ENCODE results near the gene MYO10. TPM values are rescaled to one million over a fixed set of nuclear protein-coding genes. Genes with fewer than 3 reads are reported as not detected.

MYO10 gene
- total RNA-seq, 1 experiment from 2014 or later = 71.9 TPM

GRCh38 chr5:16691731-16692130, 244.4 kb downstream of the MYO10 start:
- Histone ChIP-seq H3K36me3 (ENCODE audit: control insufficient read depth, insufficient read depth, low read length) (peaks cover 6% of the 10 kb centered on the region; the same call in 1 of the 2 replicates), H3K27ac (ENCODE audit: low read length) (no peak overlapping the region), H3K9me3 (ENCODE audit: control insufficient read depth, insufficient read depth, low read depth, low read length) (no peaks in the 10 kb centered on the region), H3K4me3 (ENCODE audit: low read depth in 2 of 2, low read length in 2 of 2) (no peak overlapping the region), H3K4me1 (ENCODE audit: control insufficient read depth, insufficient read depth, low read length) (no peaks in the 10 kb centered on the region), H3K27me3 (ENCODE audit: control insufficient read depth, insufficient read depth, low read length) (no peaks in the 10 kb centered on the region)
- no peak for TF ChIP-seq POLR2AphosphoS5 (IDR thresholded peaks at IDR 0.05; ENCODE audit: low read depth, low read length)
- no peak for TF ChIP-seq SIN3A (IDR thresholded peaks at IDR 0.05; ENCODE audit: borderline replicate concordance, insufficient read depth, low read depth, low read length)
- no peak for TF ChIP-seq REST (IDR thresholded peaks at IDR 0.05; ENCODE audit: insufficient read depth in 1 of 2, low read depth in 2 of 2, low read length in 1 of 2)
- TF ChIP-seq TCF7L2 (IDR thresholded peaks at IDR 0.05; ENCODE audit: low read depth, low read length) = no peak
- no peak for TF ChIP-seq CTCF (IDR thresholded peaks at IDR 0.05)
- ChIA-PET POLR2A (no interaction called here), CTCF (interaction anchor here (1.2 kb wide), 1 partner anchor 12 kb away, joined by 3 read pairs; no protein-coding TSS in a partner anchor)
- DNase-seq (ENCODE audit: low read depth, low spot score) (no peak), ATAC-seq (no peak)
- intact Hi-C loops (cut with micrococcal nuclease; ENCODE audit: unreplicated experiment) (loop anchor here (10.0 kb wide), 1 partner anchor 503 kb away; no protein-coding TSS in a partner anchor), in situ Hi-C loops (cut with HindIII; ENCODE audit: low pct_unique_long_range_greater_than_20kb, low sequenced_read_pairs) (no loop called here)
- BruUV-seq (replicated peaks) = no TSS peak

GRCh38 chr5:16690243-16690852, 245.7 kb downstream of the MYO10 start:
- Histone ChIP-seq H3K27ac (ENCODE audit: low read length) (no peak overlapping the region), H3K4me1 (ENCODE audit: control insufficient read depth, insufficient read depth, low read length) (no peaks in the 10 kb centered on the region), H3K4me3 (ENCODE audit: low read depth in 2 of 2, low read length in 2 of 2) (no peak overlapping the region), H3K27me3 (ENCODE audit: control insufficient read depth, insufficient read depth, low read length) (no peaks in the 10 kb centered on the region), H3K36me3 (ENCODE audit: control insufficient read depth, insufficient read depth, low read length) (peaks cover 6% of the 10 kb centered on the region; the same call in 1 of the 2 replicates), H3K9me3 (ENCODE audit: control insufficient read depth, insufficient read depth, low read depth, low read length) (no peaks in the 10 kb centered on the region)
- intact Hi-C loops (cut with micrococcal nuclease; ENCODE audit: unreplicated experiment) (loop anchor here (10.0 kb wide), 1 partner anchor 504 kb away; no protein-coding TSS in a partner anchor), in situ Hi-C loops (cut with HindIII; ENCODE audit: low pct_unique_long_range_greater_than_20kb, low sequenced_read_pairs) (no loop called here)
- ChIA-PET CTCF (interaction anchor here (1.2 kb wide), 1 partner anchor 11 kb away, joined by 3 read pairs; no protein-coding TSS in a partner anchor), POLR2A (no interaction called here)
- BruUV-seq (replicated peaks) = no TSS peak
- ATAC-seq (peak; percentile 92), DNase-seq (ENCODE audit: low read depth, low spot score) (peak; percentile 20)
- TF ChIP-seq SIN3A (IDR thresholded peaks at IDR 0.05; ENCODE audit: borderline replicate concordance, insufficient read depth, low read depth, low read length) = no peak
- peak; percentile 89 for TF ChIP-seq CTCF (IDR thresholded peaks at IDR 0.05)

All from Panc1 (cell line).